ENCODE data around the gene DSN1.
"Not testable (repeated sequence)": the region's sequence is repeated elsewhere in the genome, so short reads cannot be mapped to it uniquely, and the experiment has no call there.

The DSN1 gene

GRCh38 chr20:36773597-36774390 lies at the start of gene DSN1:
Gene DSN1 (minus strand): TSS chr20:36773763. CDS start chr20:36771458, 2,305 bp downstream.
- peak; percentile 96 to 98 for DNase-seq (ENCODE audit: low read depth in 2 of 2)

- DNase-seq (ENCODE audit: low read depth in 2 of 2) = no peak
Measured at GRCh38 chr20:36823121-36823520, 49.6 kb upstream of the DSN1 start.

GRCh38 chr20:36821964-36822437 lies 48.4 kb upstream of the DSN1 start:
- no peak for DNase-seq (ENCODE audit: low read depth in 2 of 2)

GRCh38 chr20:36820928-36821327 lies 47.4 kb upstream of the DSN1 start:
- no peak for DNase-seq (ENCODE audit: low read depth in 2 of 2)

GRCh38 chr20:36820073-36820472 lies 46.5 kb upstream of the DSN1 start:
- no peak for DNase-seq (ENCODE audit: low read depth in 2 of 2)

GRCh38 chr20:36819659-36820058 lies 46.1 kb upstream of the DSN1 start:
- no peak for DNase-seq (ENCODE audit: low read depth in 2 of 2)

GRCh38 chr20:36818861-36819260 lies 45.3 kb upstream of the DSN1 start:
- no peak for DNase-seq (ENCODE audit: low read depth in 2 of 2)

GRCh38 chr20:36818185-36818584 lies 44.6 kb upstream of the DSN1 start:
- DNase-seq (ENCODE audit: low read depth in 2 of 2) = no peak

- DNase-seq (ENCODE audit: low read depth in 2 of 2) = no peak
Measured at GRCh38 chr20:36817496-36817895, 43.9 kb upstream of the DSN1 start.

- DNase-seq (ENCODE audit: low read depth in 2 of 2) = no peak
Measured at GRCh38 chr20:36815454-36816091, 42.0 kb upstream of the DSN1 start.

GRCh38 chr20:36812594-36813463 lies 39.3 kb upstream of the DSN1 start:
- DNase-seq (ENCODE audit: low read depth in 2 of 2) = no peak

GRCh38 chr20:36808317-36809257 lies 35.0 kb upstream of the DSN1 start:
- DNase-seq (ENCODE audit: low read depth in 2 of 2) = peak; percentile 34 to 50

- no peak for DNase-seq (ENCODE audit: low read depth in 2 of 2)
Measured at GRCh38 chr20:36806049-36806448, 32.5 kb upstream of the DSN1 start.

- no peak for DNase-seq (ENCODE audit: low read depth in 2 of 2)
Measured at GRCh38 chr20:36805396-36805795, 31.8 kb upstream of the DSN1 start.

GRCh38 chr20:36804425-36804824 lies 30.9 kb upstream of the DSN1 start:
- DNase-seq (ENCODE audit: low read depth in 2 of 2) = no peak

GRCh38 chr20:36802326-36803222 lies 29.0 kb upstream of the DSN1 start:
- DNase-seq (ENCODE audit: low read depth in 2 of 2) = no peak

- DNase-seq (ENCODE audit: low read depth in 2 of 2) = no peak
Measured at GRCh38 chr20:36800410-36800809, 26.8 kb upstream of the DSN1 start.

GRCh38 chr20:36799313-36799712 lies 25.8 kb upstream of the DSN1 start:
- not testable (repeated sequence) for DNase-seq (ENCODE audit: low read depth in 2 of 2)

GRCh38 chr20:36796875-36797274 lies 23.3 kb upstream of the DSN1 start:
- no peak for DNase-seq (ENCODE audit: low read depth in 2 of 2)

GRCh38 chr20:36796117-36796516 lies 22.6 kb upstream of the DSN1 start:
- no peak for DNase-seq (ENCODE audit: low read depth in 2 of 2)

Data from stimulated activated CD4-positive, alpha-beta T cell treated with anti-CD3 and anti-CD28 coated beads, Interleukin-1b, Interleukin-23, amount 100 ng/mL, for 1 hour (primary cell).